SU-DHL-6 (cell line): ENCODE measurements around the gene TOR2A.

Source experiments
- EZH2phosphoT487 ChIP-seq: fragments of 200-600 bp; sonication (generic), shearing (Covaris generic); conservative IDR thresholded peaks from 2 replicates; pipeline ENCODE4 v1.6.1; 2018; ENCODE audit warnings: mild to moderate bottlenecking, antibody characterized with exemption, low read length, moderate library complexity, mixed read lengths
- TF ChIP-seq, protein P1 (sequence below): fragments of 200-600 bp; sonication (generic); IDR thresholded peaks from one replicate; pipeline ENCODE4 v1.5.1; 2017; ENCODE audit warnings: antibody characterized with exemption, mild to moderate bottlenecking, low read length, moderate library complexity; ENCODE audit not compliant: insufficient read depth, poor library complexity, severe bottlenecking

DNA sequence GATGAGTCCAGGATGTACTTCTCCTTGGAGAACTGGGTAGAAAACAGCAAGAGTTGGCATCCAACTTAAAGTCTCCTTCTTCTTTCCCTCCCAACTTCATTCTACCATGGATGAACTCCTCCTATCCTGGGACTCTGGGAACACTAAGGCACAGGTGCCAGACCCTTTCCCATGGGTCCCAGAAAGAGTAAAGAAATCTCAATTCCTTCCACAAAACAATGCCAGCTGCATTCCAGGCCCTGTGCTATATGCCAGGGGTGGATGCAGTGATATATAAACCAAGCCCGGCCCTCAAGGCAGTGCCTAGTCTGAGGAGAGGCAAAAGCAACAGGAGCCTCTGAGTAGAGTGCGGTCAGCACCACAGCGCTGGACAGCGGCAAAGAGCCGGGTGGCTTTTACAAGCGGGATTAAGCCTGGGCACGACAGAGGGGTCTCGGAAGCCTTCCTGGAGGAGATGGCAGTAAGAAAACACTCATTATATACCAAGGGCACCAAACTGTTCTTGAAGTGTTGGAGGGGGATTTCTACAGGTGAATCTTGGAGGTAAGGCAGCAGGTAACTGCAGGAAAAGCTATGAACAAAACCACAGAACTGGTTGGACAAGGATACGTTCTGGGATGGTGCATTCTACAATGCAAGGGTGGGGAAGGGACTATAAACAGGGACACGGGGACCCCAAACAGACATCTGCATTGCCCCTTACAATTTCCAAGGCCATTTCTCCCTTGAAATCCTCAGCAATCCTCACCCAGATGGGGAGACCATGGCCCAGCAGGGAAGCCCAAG lies 16.4 kb upstream of the TOR2A start:
- no peak for TF ChIP-seq EZH2phosphoT487
- TF ChIP-seq, protein P1, sequence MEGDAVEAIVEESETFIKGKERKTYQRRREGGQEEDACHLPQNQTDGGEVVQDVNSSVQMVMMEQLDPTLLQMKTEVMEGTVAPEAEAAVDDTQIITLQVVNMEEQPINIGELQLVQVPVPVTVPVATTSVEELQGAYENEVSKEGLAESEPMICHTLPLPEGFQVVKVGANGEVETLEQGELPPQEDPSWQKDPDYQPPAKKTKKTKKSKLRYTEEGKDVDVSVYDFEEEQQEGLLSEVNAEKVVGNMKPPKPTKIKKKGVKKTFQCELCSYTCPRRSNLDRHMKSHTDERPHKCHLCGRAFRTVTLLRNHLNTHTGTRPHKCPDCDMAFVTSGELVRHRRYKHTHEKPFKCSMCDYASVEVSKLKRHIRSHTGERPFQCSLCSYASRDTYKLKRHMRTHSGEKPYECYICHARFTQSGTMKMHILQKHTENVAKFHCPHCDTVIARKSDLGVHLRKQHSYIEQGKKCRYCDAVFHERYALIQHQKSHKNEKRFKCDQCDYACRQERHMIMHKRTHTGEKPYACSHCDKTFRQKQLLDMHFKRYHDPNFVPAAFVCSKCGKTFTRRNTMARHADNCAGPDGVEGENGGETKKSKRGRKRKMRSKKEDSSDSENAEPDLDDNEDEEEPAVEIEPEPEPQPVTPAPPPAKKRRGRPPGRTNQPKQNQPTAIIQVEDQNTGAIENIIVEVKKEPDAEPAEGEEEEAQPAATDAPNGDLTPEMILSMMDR, result no peak
